Transverse colon (tissue), 4 donors: ENCODE results near the gene RGMA.

Source experiments
- EP300 ChIP-seq: sonication (generic); formaldehyde crosslinking; IDR thresholded peaks from one replicate; pipeline ENCODE4 v1.6.1; 2017; ENCODE audit warnings: antibody characterized with exemption, low read depth
- POLR2A ChIP-seq: fragments of 450-650 bp; IDR thresholded peaks from one replicate; pipeline ENCODE4 v1.6.1; 2016; ENCODE audit warnings: antibody characterized with exemption, mild to moderate bottlenecking, moderate library complexity
- POLR2AphosphoS5 ChIP-seq, 3 donors: sonication (generic); formaldehyde crosslinking; IDR thresholded peaks; one replicate each; pipeline ENCODE4 v1.6.1; 2016; ENCODE audit warnings: antibody characterized with exemption in 3 of 3
- TF ChIP-seq, protein P1 (sequence below), 5 experiments: fragments of 200-600 bp in 3 of 5; fragments of 450-650 bp in 2 of 5; sonication (generic) in 3 of 5; IDR thresholded peaks; 1 replicate in 2 of 5; 2 replicates in 3 of 5; pipeline ENCODE4 v1.5.1; 2016 to 2017; ENCODE audit warnings: antibody characterized with exemption in 5 of 5, inconsistent platforms in 3 of 5, mild to moderate bottlenecking in 2 of 5, moderate library complexity in 1 of 5

- TF ChIP-seq, protein P1, sequence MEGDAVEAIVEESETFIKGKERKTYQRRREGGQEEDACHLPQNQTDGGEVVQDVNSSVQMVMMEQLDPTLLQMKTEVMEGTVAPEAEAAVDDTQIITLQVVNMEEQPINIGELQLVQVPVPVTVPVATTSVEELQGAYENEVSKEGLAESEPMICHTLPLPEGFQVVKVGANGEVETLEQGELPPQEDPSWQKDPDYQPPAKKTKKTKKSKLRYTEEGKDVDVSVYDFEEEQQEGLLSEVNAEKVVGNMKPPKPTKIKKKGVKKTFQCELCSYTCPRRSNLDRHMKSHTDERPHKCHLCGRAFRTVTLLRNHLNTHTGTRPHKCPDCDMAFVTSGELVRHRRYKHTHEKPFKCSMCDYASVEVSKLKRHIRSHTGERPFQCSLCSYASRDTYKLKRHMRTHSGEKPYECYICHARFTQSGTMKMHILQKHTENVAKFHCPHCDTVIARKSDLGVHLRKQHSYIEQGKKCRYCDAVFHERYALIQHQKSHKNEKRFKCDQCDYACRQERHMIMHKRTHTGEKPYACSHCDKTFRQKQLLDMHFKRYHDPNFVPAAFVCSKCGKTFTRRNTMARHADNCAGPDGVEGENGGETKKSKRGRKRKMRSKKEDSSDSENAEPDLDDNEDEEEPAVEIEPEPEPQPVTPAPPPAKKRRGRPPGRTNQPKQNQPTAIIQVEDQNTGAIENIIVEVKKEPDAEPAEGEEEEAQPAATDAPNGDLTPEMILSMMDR (IDR thresholded peaks at IDR 0.05), result no peak
- TF ChIP-seq EP300 (no peak), POLR2A (no peak), POLR2AphosphoS5 (IDR thresholded peaks at IDR 0.05) (no peak)
Observed at GRCh38 chr15:93035092-93035915, 53.7 kb downstream of the RGMA start.
